IPS DF 4.7 (cell line): ENCODE results near the gene ANKRD55.
"Not testable (repeated sequence)": the region's sequence is repeated elsewhere in the genome, so short reads cannot be mapped to it uniquely, and the experiment has no call there.

ENCODE experiments used
- DNase-seq: peaks from one replicate; pipeline ENCODE4 v3.0.0-alpha.2; 2013; ENCODE audit warnings: low spot score; ENCODE audit errors: extremely low read depth

The ANKRD55 gene

DNA sequence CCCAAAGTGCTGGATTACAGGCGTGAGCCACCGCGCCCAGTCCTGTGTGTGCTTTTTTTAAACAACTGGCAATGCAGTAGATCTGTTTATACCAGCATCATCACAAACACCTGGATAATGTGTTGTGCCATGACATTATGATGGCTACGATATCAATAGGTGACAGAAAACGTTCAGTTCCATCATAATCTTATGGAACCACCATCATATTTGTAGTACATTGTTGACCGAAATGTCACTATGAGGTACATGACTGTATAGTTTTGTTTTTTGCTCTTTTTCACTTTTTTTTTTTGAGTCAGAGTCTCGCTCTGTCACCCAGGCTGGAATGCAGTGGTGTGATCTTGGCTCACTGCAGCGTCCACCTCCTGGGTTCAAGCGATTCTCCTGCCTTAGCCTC lies 24.4 kb downstream of the ANKRD55 start:
- no peak for DNase-seq

DNA sequence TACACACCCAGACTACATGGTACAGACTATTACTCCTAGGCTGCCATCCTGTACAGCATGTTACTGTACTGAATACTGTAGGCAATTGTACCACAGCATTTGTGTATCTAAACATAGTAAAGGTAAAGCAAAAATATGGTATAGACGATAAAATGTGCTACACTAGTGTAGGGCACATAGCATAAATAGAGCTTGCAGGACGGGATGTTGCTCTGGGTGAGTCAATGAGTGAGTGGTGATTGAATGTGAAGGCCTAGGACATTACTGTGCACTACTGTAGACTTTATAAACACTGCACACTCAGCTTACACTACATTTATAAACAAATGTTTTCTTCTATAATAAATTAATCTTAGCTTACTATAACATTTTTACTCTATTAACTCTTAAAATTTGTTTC lies 25.6 kb downstream of the ANKRD55 start:
- DNase-seq = no peak

DNA sequence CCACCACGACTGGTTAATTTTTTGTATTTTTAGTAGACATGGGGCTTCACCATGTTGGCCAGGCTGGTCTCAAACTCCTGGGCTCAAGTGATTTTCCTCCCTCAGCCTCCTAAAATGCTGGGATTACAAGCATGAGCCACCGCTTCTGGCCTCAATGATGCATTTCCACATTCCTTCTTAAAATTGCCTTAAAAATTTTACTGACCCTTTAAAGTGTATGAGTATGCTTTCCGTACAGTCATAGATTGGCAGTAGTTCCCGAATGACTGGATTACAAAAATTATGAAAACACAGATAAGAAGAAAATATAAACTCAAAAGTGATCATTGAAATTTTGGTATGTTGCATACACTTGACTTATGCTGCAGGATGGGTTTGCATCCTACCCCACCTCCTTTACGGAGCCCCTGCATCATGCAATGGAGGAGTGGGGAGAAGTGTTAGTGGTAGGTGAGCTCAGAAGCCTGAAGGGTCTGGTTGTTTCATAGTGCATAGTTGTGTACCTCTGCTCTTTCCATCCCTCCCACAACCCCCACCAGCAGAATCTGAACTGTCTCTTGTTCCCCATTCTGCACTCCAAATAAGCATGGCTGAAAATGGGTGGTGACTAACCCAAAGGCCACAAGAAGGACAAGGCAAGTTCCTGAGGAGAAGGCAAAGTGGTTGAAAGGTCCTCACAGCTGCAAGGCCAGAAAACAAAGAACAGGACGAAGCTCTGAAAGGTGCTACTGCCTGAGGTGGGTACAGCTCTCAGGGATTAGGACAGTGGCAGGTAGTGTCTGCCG lies 26.8 kb downstream of the ANKRD55 start:
- DNase-seq = no peak

DNA sequence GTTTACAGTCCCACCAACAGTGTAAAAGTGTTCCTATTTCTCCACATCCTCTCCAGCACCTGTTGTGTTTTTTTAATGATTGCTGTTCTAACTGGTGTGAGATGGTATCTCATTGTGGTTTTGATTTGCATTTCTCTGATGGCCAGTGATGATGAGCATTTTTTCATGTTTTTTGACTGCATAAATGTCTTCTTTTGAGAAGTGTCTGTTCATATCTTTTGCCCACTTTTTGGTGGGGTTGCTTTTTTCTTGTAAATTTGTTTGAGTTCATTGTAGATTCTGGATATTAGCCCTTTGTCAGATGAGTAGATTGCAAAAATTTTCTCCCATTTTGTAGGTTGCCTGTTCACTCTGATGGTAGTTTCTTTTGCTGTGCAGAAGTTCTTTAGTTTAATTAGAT lies 29.2 kb downstream of the ANKRD55 start:
- not testable (repeated sequence) for DNase-seq

DNA sequence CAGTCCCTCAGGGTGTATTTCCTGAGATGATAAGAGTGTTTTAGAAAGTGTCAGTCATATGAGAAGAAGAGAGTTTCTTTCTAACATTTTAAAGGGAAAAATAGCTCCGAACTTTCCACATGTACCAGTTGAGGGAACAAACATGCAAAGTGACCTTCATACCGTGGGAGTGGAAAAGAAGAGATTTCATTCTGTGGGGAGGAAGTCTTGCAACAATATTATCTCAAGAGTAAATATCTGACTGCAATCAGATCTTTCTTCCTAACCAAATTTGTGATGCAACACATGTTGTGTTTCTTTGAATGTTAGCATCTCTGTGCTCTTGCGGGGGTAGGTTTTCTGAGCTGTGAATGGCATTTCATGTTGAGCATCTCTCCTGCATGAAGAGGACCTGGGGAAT lies 30.6 kb downstream of the ANKRD55 start:
- no peak for DNase-seq

DNA sequence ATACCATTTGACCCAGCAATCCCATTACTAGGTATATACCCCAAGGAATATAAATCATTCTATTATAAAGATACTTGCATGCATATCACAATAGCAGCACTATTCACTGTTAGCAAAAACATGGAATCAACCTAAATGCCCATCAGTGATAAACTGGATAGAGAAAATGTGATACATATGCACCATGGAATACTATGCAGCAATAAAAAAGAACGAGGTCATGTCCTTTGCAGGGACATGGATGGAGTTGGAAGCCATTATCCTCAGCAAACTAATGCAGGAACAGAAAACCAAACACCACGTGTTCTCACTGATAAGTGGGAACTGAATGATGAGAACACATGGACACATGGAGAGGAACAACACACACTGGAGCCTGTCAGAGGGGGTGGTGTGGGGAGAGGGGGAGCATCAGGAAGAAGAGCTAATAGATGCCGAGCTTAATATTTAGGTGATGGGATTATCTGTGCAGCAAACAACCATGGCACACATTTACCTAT lies 31.3 kb downstream of the ANKRD55 start:
- not testable (repeated sequence) for DNase-seq

DNA sequence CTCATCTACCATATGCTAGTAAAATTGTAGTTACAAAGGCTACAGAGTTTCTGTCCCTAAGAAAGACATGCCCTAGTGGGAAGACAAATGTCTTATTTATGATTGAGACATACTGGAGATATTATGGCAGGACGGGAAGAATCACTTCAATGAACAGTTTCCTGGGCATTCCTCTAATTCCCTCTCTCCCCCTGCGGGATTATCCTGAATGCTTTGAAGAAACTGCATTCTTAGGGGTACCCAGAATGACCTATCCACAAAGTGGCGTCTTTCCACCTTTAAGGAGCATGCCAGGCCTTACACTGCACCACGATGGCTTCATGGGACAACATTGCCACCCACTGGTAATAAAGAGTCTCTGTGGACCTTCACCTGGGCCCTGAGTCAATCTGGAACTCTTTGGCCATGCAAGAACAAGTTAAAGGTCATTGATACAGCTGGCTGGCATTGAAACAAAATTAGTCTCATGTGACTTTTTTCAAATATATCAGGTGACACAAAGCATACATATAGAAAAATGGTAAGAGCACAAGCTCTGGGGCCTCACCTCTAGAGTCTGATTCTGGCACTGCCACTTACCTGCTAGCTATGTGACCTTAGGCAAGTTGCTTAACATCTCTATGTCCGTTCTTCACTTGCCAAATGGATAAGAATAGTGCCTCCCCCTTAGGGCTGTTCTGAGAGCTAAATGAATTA lies 32.0 kb downstream of the ANKRD55 start:
- DNase-seq = peak; percentile 51

DNA sequence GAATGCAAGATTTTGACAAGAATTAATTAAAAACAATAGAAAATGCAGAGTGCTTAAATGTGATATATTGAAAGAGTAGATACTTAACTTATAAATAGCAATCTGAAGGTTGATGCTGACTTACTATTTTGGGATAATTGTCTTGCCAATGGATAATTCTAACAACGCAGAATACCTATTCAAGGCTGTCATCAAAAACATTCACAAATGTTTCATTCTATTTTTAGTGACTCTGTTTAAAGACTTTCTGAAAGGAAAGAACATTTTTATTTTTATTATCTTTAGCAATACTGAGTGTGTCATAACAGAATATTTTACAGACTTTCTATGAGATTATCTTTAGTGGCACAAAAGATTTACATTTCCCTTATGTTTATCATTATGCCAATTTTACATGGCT lies 38.1 kb downstream of the ANKRD55 start:
- DNase-seq = no peak

DNA sequence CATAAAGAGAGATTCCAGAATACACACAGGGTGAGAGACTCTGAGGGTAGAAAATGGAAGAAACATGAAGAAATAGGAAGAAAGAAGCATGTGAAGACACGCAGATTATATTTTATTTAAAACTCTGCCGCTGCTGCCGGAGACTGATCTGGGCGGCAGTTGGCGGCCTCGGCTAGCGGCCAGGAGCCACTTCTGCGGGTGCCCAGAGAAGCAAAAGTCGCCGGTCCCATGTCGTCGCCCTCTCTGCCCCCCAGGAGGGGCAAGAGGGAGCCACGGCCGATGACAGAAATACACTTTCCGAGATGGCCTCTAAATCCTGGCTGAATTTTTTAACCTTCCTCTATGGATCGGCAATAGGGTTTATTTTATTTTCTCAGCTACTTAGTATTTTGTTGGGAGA lies 40.9 kb downstream of the ANKRD55 start:
- no peak for DNase-seq

DNA sequence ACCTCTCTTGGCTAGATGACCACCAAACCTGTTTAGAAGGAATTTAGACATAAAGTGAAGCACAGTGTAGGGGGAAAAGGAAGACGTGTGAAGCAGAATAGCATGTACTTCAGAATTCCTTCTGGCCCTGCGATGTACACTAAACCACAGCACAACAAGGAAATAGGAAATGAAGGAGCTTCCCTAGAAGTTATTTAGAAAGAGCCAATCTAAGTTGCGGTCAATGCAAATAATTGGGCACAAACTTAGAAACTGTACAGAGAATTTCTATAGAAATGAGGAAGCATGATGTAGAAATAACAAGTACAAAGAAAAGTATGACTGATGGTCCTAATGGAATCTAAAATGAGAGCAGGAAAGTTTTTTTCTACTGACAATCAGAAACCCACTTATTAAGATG lies 41.5 kb downstream of the ANKRD55 start:
- no peak for DNase-seq

DNA sequence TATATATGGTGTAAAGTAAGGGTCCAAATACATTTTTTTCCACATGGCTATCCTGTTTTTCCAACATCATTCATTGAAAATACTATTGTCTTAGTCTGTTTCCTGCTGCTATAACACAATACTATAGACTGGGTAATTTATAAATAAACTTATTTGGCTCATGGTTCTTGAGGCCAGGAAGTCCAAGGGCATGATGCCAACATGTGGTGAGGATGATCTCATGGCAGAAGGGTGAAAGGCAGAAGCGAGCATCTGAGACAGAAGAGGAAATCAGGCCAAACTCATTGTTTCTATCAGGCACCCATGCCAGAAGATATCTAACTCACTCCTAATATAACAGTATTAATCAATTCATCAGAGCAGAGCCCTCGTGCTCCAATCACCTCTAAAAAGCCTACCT lies 42.6 kb downstream of the ANKRD55 start:
- no peak for DNase-seq

DNA sequence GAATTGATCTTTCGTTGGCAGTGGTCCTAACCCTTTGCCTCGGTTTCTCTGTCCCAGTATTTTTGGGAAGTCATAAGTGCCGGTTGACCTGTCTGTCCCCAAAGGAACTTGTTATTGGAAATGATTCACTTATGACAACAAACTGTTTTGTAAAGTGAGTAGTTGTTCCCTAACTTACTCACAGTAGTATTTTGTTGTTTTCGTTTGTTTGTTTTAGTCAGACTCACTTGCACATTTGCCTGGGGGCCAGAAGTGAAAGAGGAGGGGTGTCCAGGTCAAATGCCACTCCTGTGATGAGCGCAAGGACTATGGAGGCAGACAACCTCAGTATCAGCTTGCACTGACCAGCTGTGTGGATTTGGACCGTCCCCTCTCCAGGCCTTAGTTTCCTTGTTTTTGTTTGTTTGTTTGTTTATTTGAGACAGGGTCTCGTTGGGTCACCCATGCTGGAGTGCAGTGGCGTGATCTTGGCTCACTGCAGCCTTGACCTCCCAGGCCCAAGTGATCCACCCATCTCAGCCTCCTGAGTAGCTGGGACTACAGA lies 47.3 kb downstream of the ANKRD55 start:
- no peak for DNase-seq

DNA sequence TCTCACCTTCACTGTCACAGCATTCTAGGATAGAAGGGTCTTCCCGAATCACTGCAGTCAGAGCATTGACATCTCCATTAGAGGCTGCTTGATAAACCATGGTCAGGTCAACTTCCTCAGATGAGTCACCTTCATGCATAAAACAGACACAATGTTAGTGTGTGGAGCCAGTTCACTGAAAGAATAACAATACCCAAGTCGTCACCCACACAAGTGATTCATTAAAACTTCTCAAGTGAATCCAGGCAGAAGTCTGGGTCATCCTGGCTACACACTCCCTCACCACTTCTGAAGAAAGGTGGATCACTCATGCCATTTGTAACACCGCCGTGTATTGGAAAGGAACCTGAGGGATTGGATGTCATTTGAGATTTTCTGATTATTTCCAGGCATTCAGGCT lies 49.6 kb downstream of the ANKRD55 start:
- no peak for DNase-seq

DNA sequence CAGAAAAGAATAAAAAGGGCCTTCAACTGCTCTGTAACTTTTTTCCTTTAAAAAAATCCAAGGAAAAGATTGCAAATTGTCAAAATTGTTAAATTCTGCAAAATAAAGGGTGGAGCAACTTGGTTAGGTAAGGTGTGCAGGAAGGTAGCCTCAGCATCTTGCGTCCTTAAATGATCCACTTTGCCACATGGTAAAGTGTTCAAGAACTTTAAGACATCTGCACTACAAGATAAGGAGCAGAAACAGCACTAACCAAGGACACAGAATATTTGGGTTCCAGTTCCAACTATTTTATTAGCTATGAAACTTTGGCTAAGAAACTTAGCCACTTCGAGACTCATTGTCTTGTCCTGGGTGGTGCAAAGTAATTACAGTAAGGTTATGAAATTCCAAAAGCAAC lies 53.7 kb downstream of the ANKRD55 start:
- DNase-seq = no peak

DNA sequence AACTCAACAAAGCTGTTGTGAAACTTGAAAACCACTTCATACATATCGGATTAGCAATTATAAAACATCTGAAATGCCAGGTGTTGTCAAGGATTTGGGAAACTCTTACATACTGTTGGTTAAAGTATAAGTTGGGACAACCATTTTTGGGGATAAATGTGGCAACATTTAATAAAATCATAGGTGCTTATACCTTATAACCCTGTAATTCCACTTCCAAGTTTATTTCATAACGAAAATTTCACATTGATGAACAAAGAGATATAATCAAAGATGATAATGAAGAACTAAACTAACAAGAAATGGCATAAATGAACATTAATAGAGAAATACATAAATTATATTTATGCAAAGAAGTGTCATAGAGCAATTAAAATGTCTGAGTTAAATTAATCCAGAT lies 54.3 kb downstream of the ANKRD55 start:
- DNase-seq = no peak

DNA sequence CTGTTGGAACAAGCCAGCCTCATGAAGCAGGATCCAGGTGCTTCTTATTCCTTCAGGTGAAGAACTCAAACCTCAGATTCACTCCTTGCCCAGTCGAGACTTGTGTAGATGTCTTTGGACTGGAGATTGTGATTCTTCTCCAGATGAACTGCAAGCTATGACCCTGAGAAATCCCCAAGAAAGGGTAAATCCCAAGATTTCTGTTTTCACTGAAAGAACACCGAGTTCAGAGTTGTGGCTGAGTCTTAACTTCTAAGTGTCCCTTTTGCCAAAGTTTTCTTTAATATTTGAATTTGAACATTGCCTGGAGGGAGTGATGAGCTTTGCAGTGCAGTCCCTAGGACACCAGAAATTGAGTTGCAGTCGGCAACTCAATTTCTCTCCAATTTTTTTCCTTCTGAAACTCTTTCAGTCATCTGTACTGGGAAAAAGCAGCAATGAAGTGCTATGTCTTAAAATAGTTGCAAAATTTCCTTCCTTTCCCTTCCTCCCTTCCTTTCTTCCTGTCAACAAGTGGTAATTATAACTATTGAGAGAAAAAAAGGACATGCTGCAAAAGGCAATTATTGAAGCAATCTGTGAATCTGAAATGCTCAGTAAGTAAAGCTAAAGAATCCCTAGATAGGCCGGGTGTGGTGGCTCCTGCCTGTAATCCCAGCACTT lies 56.1 kb downstream of the ANKRD55 start:
- no peak for DNase-seq

DNA sequence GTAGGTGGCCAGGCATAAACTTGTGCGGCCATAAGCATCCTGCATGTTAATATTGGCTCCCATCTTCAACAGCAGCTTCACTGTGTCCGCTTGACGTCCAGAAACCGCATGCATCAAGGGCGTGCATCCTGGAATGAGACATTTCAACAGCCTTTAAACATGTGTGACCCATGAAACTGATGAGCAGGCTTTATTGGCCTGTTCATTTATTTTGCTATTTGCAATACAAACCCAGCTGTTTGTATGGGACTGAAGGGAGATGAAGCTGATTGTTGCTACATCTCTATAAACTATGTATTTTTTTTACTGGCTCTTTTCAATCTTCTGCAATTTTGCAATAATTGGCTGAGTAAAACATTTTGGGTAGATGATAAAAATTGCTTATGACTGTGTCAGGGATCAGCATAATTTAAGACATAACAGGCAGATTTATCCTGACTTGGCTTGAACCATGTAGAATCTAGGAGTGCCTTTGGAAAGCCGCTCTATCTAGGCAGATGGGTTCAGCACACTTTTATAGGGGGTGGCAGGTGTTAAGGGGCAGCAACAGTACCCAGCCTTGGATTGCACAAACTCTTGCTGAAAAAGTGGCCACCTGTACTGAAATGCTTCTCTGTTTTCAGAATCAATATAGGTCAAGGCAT lies 56.9 kb downstream of the ANKRD55 start:
- no peak for DNase-seq

DNA sequence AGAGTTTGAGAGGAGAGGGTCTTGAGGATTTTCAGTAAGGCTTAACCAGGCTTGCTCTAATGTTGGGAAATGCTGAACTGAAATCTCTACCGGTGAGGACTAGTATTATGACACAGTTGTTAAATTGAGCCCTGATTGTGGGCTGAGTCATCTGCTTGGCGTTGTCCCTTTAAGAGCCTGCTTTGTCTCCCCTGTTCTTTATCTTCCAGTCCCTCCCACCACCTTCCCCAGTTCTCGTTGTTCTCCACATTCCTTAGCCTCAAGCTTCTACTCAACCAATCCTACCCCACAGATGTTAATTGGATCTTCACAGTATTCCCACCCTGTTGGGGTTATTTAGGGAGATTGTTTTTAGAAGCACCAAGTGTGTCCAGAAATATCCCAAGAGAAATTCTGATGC lies 57.6 kb downstream of the ANKRD55 start:
- peak; percentile 41 for DNase-seq

DNA sequence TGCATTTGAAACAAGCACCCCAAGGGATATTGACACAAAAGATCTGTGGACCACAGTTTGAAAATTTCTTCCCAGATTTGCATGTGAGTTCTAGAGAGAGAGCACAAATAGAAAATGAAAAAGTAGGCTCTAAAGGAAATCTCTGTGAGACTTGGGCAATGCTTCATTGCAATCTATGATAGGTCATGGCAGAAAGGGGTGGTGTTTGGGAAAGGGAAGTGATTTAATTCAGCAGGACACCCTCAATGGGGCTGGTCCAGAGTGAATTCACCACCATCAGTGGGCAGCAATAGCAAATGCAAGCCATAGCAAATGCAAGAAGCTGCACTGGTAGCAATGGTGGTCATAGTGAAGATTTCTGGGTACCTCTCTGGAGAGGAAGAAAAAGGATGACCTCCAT lies 58.1 kb downstream of the ANKRD55 start:
- no peak for DNase-seq

DNA sequence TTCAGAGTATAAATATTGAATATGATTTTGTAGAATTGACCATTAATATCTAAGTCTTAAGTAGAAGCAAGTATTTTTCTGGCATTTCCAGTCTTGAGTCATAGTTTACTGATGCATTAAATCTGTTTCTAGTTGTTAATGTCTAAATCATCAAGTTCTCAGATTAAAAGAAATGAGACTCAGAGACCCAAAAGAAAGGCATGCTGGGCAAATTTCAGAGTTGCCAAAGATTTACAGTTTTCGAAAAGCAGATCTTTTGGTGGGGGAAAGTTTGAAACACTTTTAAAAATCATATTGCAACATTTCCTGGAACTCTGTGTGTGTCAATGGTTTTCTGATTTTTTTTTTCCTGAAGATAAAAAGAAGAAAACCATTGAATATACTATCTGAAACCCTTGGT lies 60.9 kb downstream of the ANKRD55 start:
- no peak for DNase-seq

DNA sequence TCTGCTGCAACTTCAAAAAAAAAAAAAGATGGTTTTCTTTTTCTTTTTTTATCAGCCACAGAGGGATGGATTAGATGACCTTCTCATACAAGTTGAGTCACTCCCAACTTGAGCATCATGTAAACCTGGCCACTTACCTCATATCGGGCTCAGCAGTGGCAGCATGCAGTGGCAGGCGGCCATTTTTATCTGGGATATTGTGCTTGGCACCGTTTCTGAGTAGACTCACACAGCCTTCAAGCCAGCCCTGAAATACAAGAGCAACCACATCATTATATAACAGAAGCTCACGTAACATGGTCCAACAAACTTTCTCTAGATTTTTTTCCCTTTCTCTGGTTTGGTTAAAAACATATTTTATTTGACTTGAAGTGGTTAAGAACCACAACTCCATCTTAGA lies 62.6 kb downstream of the ANKRD55 start:
- DNase-seq = no peak

DNA sequence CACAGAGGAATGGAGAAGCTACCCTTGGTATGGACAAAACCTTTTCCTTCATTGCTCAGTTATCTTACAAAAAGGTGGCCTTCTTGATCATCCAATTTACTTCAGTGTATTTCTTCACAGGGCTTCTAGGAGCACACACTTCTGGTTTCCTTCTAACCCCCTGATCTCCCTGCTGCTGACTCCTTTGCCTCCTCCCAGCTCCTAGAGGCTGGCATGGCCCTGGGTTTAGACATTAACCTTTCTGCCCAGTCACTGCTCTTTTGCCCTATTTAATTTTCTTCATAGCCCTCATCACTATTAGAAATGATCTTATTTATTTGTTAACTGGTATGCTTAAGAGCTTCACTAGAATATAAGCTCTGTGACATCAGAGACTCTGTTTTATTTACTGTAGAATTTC lies 63.2 kb downstream of the ANKRD55 start:
- DNase-seq = no peak
